ENCODE results near the gene FAM120A. TPM values are rescaled to one million over a fixed set of nuclear protein-coding genes. Genes with fewer than 3 reads are reported as not detected.
A peak's percentile ranks its signal among the peaks of the same experiment; 100 is the strongest.

The FAM120A gene
- total RNA-seq, 1 donor from 2014 or later, result 135 TPM

- no peak overlapping the region for H3K4me3 ChIP-seq
- no peak for DNase-seq (ENCODE audit: low spot score in 2 of 2)
- H3K4me1 ChIP-seq, result peaks cover 0 to 6% of the 10 kb centered on the region in 2 donors
- TF ChIP-seq, protein P1, sequence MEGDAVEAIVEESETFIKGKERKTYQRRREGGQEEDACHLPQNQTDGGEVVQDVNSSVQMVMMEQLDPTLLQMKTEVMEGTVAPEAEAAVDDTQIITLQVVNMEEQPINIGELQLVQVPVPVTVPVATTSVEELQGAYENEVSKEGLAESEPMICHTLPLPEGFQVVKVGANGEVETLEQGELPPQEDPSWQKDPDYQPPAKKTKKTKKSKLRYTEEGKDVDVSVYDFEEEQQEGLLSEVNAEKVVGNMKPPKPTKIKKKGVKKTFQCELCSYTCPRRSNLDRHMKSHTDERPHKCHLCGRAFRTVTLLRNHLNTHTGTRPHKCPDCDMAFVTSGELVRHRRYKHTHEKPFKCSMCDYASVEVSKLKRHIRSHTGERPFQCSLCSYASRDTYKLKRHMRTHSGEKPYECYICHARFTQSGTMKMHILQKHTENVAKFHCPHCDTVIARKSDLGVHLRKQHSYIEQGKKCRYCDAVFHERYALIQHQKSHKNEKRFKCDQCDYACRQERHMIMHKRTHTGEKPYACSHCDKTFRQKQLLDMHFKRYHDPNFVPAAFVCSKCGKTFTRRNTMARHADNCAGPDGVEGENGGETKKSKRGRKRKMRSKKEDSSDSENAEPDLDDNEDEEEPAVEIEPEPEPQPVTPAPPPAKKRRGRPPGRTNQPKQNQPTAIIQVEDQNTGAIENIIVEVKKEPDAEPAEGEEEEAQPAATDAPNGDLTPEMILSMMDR (IDR thresholded peaks at IDR 0.05), result no peak
- H3K27ac ChIP-seq, result no peak overlapping the region
- H3K27me3 ChIP-seq, result no peaks in the 10 kb centered on the region
- H3K36me3 ChIP-seq, result no peaks in the 10 kb centered on the region
- intact Hi-C loops (cut with DNase I), result no loop called here
- no peaks in the 10 kb centered on the region for H3K9me3 ChIP-seq
Observed at GRCh38 chr9:93593144-93593658, 141.7 kb downstream of the FAM120A start.

DNA sequence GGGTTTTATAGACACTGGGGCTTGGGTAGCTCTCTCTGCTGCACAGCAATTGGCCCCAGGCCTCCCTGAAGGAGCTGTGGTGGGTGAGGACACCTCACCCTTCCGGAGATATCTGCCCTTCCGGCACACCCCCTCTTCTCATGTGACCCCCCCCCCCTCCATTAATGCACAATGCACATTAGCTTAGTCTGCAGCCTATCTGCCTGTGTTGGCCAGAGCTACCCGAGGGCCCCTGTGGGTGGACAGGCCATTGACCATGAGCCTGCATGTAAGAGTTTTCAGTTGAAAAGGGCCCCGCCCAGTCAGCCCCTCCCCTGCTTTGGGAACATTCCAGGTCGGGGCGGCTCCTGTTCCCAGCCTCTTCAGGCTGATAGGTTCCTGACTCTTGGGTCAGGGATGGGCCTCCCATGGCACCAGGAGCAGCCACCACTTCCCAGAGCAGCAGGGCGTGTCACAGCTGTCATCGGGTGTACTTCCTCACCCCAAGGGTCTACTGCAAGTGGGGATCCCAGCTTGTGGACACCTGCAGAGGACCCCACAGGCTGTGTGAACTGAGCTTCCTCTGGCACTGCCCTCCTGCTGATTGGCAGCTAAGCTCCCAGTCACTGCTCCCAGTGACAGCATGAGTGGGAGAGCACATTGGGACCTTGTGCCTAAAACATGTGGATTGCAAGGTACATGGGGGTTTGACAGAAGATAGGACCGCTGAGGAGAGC, 142.7 kb downstream of the FAM120A start:
- TF ChIP-seq, protein P1 (IDR thresholded peaks at IDR 0.05), result no peak
- intact Hi-C loops (cut with DNase I), result no loop called here
- H3K36me3 ChIP-seq, result no peaks in the 10 kb centered on the region
- no peaks in the 10 kb centered on the region for H3K27me3 ChIP-seq
- H3K27ac ChIP-seq, result no peak overlapping the region
- DNase-seq (ENCODE audit: low spot score in 2 of 2), result peak in 1 of 2 donors; percentile 47
- H3K4me1 ChIP-seq, result peaks cover 0 to 14% of the 10 kb centered on the region in 2 donors
- H3K4me3 ChIP-seq, result no peak overlapping the region
- H3K9me3 ChIP-seq, result no peaks in the 10 kb centered on the region

DNA sequence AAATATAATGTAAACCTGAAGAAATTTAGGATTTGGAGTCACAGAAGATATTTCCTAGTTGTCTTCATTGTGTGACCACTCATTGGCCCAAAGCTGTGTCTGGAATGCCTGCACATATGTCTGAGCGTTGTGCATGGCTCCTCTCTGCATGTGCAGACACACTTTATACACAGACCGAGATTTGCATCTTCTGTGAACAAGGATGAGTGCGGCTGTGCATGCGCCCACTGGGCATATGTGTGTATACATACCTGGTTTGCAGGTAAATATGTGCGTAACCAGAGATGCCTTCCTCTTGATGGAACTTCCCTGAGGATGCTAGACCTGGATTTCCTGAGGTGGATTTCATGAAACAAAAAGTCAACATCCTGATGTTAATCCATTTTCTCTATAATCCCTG, 144.0 kb downstream of the FAM120A start:
- no peak overlapping the region for H3K4me3 ChIP-seq
- H3K36me3 ChIP-seq, result no peaks in the 10 kb centered on the region
- DNase-seq (ENCODE audit: low spot score in 2 of 2), result peak in 1 of 2 donors; percentile 15
- H3K9me3 ChIP-seq, result no peaks in the 10 kb centered on the region
- H3K27ac ChIP-seq, result no peak overlapping the region
- intact Hi-C loops (cut with DNase I), result no loop called here
- TF ChIP-seq, protein P1 (IDR thresholded peaks at IDR 0.05), result no peak
- peaks cover 0 to 10% of the 10 kb centered on the region in 2 donors for H3K4me1 ChIP-seq
- H3K27me3 ChIP-seq, result no peaks in the 10 kb centered on the region

DNA sequence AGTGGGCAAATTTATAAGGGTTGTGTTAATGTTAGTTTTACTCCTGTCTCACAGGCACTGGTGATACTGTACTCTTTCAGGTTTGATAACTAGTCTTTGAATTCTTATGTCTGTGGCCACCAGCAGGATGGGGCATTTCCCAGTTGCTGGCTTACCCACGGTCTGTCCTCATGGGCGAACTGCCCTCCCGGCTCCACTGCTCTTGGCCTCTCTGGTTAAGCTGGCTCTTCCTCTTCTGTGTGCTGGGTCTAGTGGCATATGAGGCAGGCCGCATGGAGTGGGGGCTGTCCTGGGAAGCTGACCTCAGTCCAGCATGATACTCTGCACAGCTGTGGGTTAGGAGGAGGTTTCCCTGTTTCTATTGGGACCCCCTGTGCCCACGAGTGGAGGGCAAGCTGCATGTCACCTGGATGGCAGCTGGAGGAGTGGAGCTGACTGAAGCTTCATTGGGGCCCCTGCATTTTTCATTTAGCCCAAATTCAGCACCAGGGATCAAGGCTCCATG, 144.4 kb downstream of the FAM120A start:
- H3K27ac ChIP-seq, result no peak overlapping the region
- H3K36me3 ChIP-seq, result no peaks in the 10 kb centered on the region
- intact Hi-C loops (cut with DNase I), result no loop called here
- peaks cover 0 to 12% of the 10 kb centered on the region in 2 donors for H3K4me1 ChIP-seq
- no peaks in the 10 kb centered on the region for H3K27me3 ChIP-seq
- H3K4me3 ChIP-seq, result no peak overlapping the region
- no peaks in the 10 kb centered on the region for H3K9me3 ChIP-seq
- peak in 1 of 2 donors; percentile 43 for DNase-seq (ENCODE audit: low spot score in 2 of 2)
- TF ChIP-seq, protein P1 (IDR thresholded peaks at IDR 0.05), result no peak

- TF ChIP-seq, protein P1 (IDR thresholded peaks at IDR 0.05), result no peak
- H3K36me3 ChIP-seq, result no peaks in the 10 kb centered on the region
- H3K27me3 ChIP-seq, result no peaks in the 10 kb centered on the region
- peak in 1 of 2 donors; percentile 31 for DNase-seq (ENCODE audit: low spot score in 2 of 2)
- H3K9me3 ChIP-seq, result no peaks in the 10 kb centered on the region
- H3K4me3 ChIP-seq, result no peak overlapping the region
- intact Hi-C loops (cut with DNase I), result no loop called here
- no peak overlapping the region for H3K27ac ChIP-seq
- H3K4me1 ChIP-seq, result peaks cover 0 to 12% of the 10 kb centered on the region in 2 donors
Observed at GRCh38 chr9:93596399-93596798, 144.9 kb downstream of the FAM120A start.
